ENCODE measurements around the gene FLT3.
"Not testable (repeated sequence)": the region's sequence is repeated elsewhere in the genome, so short reads cannot be mapped to it uniquely, and the experiment has no call there.

Gene FLT3

GRCh38 chr13:28041501-28041900 is 58.9 kb downstream of the FLT3 start:
- TF ChIP-seq CTCF (IDR thresholded peaks at IDR 0.05) (no peak), ZFX (IDR thresholded peaks at IDR 0.05; ENCODE audit: borderline replicate concordance) (no peak)
- no peak overlapping the region for H3K27ac ChIP-seq

DNA sequence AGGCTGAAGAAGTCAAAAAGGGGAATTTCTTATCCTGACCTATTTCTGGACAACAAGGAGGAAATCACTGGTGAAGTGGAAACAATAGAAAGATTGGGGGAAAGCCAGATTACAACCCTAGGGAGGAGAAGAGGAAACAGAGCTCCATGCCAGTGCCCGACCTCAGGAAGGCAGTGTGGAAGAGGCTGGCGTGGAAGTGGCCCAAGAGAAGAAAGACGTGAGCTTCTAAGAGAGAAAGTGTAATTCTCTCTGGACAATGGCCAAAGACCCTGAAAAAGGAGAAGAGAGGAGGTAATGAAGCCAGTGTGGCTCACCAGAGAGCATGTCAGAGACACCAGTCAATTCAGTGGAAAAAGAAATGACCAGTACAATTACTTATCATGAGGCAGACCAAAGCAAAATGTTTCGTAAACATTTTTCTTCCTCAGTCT is 59.3 kb downstream of the FLT3 start:
- TF ChIP-seq ZFX (IDR thresholded peaks at IDR 0.05; ENCODE audit: borderline replicate concordance) (no peak), CTCF (IDR thresholded peaks at IDR 0.05) (no peak)
- H3K27ac ChIP-seq = no peak overlapping the region

DNA sequence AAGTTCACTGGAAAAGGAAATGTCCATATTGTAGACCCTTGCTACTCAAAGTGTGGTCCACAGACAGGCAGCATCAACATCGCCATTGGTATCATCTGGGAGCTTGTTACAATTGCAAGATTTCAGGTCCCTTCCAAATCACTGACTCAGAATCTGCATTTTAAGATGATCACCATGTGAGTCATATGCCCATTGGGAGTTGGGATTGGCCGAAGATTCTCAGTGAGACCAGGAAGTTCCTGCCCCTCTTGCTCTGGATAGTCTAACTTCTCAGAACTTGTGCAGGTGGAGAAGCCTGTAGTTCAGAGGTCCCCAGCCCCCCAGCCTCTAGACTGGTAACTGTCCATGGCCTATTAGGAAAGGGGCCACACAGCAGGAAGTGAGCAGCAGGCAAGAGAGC is 63.0 kb downstream of the FLT3 start:
- H3K27ac ChIP-seq = no peak overlapping the region
- TF ChIP-seq CTCF (IDR thresholded peaks at IDR 0.05) = no peak
- TF ChIP-seq ZFX (IDR thresholded peaks at IDR 0.05; ENCODE audit: borderline replicate concordance) = no peak

DNA sequence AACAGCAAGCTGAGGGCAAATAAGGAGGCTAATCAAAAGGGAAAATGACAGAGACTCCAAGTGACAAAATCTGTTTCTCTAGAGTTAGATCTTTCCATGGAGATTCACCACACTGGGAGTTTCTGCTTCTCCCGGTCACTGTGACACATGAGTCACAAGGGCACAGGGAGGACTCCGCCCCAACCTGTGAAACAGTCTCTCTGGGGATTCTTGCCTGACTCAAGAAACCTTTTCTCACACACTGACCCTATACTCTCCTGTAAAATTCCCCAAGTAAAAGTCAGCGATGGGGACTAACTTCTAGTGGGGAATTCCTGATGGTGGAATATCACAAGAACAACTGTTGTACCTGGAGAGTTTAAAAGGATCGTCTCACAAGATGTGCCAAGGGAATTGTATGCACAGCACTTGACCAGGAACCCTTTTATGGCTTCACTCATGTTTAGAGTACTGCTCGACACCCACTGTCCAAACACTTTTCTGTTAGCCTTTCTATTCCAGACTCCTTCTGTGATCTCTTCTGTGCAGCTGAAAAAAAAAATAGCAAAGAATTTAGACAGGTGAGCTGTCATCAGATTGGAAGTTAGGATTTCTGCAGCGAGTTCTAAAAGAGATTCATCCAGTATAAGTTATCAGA is 65.1 kb downstream of the FLT3 start:
- H3K27ac ChIP-seq = no peak overlapping the region
- TF ChIP-seq ZFX (IDR thresholded peaks at IDR 0.05; ENCODE audit: borderline replicate concordance) = no peak
- TF ChIP-seq CTCF (IDR thresholded peaks at IDR 0.05) = no peak

- TF ChIP-seq ZFX (IDR thresholded peaks at IDR 0.05; ENCODE audit: borderline replicate concordance) (no peak), CTCF (IDR thresholded peaks at IDR 0.05) (no peak)
- no peak overlapping the region for H3K27ac ChIP-seq
Observed at GRCh38 chr13:28033894-28034655, 66.3 kb downstream of the FLT3 start.

- H3K27ac ChIP-seq = not testable (repeated sequence)
Observed at GRCh38 chr13:28032438-28032837, 67.9 kb downstream of the FLT3 start.

- no peak for TF ChIP-seq ZFX (IDR thresholded peaks at IDR 0.05; ENCODE audit: borderline replicate concordance)
- TF ChIP-seq CTCF (IDR thresholded peaks at IDR 0.05) = no peak
- no peak overlapping the region for H3K27ac ChIP-seq
Observed at GRCh38 chr13:28031896-28032288, 68.5 kb downstream of the FLT3 start.
